GM19468 (cell line): ENCODE results near the gene ARL15.

Experiments used
- ATAC-seq: cut with Tn5 transposase; IDR thresholded peaks from one replicate; pipeline ENCODE4 v1.9.1; 2021; ENCODE audit warnings: mild to moderate bottlenecking, moderate library complexity, moderate number of reproducible peaks; ENCODE audit not compliant: unreplicated experiment; ENCODE audit errors: extremely low read depth

Gene ARL15

GRCh38 chr5:54113060-54113459 lies 197.3 kb downstream of the ARL15 start:
- ATAC-seq, result no peak

- ATAC-seq, result no peak
Observed at GRCh38 chr5:54109626-54110330, 200.6 kb downstream of the ARL15 start.

GRCh38 chr5:54108136-54108535 lies 202.2 kb downstream of the ARL15 start:
- no peak for ATAC-seq

GRCh38 chr5:54103871-54104270 lies 206.5 kb downstream of the ARL15 start:
- ATAC-seq, result no peak

GRCh38 chr5:54098267-54098666 lies 212.1 kb downstream of the ARL15 start:
- ATAC-seq, result no peak

- no peak for ATAC-seq
Observed at GRCh38 chr5:54095969-54096368, 214.4 kb downstream of the ARL15 start.

GRCh38 chr5:54094706-54095105 lies 215.7 kb downstream of the ARL15 start:
- ATAC-seq, result no peak

GRCh38 chr5:54093861-54094260 lies 216.5 kb downstream of the ARL15 start:
- ATAC-seq, result no peak

- ATAC-seq, result no peak
Observed at GRCh38 chr5:54093081-54093492, 217.3 kb downstream of the ARL15 start.

GRCh38 chr5:54091307-54092130 lies 218.9 kb downstream of the ARL15 start:
- ATAC-seq, result no peak

- ATAC-seq, result no peak
Observed at GRCh38 chr5:54090495-54091120, 219.8 kb downstream of the ARL15 start.

GRCh38 chr5:54088081-54088480 lies 222.3 kb downstream of the ARL15 start:
- ATAC-seq, result no peak

GRCh38 chr5:54087436-54087835 lies 222.9 kb downstream of the ARL15 start:
- ATAC-seq, result no peak

GRCh38 chr5:54086191-54086590 lies 224.2 kb downstream of the ARL15 start:
- ATAC-seq, result no peak

GRCh38 chr5:54084696-54085095 lies 225.7 kb downstream of the ARL15 start:
- no peak for ATAC-seq

- ATAC-seq, result no peak
Observed at GRCh38 chr5:54083851-54084250, 226.5 kb downstream of the ARL15 start.

- no peak for ATAC-seq
Observed at GRCh38 chr5:54083245-54083644, 227.1 kb downstream of the ARL15 start.

- ATAC-seq, result no peak
Observed at GRCh38 chr5:54081415-54081814, 229.0 kb downstream of the ARL15 start.

- no peak for ATAC-seq
Observed at GRCh38 chr5:54080831-54081230, 229.5 kb downstream of the ARL15 start.

- ATAC-seq, result no peak
Observed at GRCh38 chr5:54073735-54074134, 236.6 kb downstream of the ARL15 start.

- ATAC-seq, result no peak
Observed at GRCh38 chr5:54073131-54073530, 237.2 kb downstream of the ARL15 start.
